Activated T-cell treated with anti-CD3 and anti-CD28 coated beads for 48 hours (primary cell): Measurements from ENCODE around the gene IL1A.

Experiments used
- DNase-seq: peaks from one replicate; pipeline ENCODE4 v3.0.0-alpha.2; 2020; ENCODE audit warnings: low read depth

Gene IL1A

DNA sequence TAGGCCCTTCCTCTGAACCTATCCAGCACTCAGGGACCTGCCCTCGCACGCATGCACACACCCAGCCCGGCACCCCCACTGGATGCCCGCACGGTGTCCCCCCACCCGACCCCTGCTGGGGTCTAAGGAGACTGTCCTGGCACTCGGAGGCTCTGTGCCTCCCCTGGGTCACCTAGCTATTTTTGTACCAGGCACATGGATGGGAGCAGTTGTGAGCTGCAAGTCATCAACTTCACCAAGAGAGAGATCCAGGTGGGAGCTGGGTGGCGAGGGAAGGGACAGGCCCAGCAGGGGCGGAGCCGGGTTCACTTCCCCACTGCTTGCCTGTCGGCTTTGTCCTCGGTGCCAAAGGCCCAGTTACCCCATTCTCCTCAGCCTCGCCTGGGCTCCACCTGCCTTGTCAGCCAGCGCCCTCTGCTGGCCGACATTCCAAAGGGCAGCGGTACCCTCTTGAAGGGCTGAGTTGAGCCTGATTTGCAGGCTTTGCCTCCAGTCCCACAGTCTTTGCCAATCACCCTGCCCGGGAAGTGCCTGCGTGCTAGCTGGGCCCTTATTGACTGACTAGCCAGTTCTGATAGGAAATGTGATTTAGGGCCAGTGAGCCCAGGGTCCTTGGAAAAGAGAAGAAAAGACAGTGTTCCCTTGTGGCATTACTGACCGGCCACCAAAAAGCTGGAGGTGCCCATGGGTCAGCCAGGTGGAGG is 57.7 kb downstream of the IL1A start:
- peak; percentile 85 for DNase-seq

DNA sequence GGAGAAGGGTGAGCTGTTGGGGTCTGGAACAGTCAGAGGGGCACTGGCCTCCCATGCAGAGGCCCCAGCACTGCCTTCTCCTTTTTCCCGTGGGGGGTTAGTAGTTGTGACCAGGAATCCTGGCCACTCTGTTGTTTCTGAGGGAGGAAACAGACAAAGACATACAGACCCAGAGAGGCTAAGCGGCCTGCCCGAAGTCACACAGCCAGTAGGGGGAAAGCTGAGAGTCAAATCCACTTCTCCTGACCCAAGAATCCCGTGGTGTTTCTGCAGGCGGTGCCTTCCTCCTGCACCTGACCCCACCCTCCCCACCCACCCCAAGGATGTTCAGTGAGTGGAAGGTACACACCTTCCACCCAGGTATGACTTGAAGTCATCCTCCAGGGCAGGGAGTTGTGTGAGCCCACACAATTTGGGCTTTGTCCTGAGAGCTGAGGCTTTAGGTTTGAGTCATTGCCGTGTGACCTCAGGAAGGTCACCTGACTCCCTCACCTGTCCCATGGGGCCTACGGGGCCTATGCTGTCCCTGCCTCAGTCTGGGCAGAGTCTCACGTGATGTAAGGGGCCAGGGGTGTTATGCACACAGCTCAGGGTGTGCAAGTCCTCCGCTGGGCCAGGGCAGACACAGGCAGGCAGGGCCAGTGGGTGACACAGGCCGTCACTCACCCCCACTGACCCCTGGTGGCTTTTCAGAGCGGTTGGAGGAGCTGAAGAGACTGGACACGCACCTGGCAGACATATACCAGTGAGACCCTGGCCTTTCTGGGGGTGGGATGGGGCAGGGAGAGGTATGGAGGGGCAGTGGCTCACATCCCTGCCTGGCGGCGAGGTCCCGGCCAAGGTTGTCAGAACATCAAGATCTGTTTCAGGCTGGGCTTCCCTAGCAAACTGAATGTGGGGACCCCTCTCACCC is 58.5 kb downstream of the IL1A start:
- no peak for DNase-seq

DNA sequence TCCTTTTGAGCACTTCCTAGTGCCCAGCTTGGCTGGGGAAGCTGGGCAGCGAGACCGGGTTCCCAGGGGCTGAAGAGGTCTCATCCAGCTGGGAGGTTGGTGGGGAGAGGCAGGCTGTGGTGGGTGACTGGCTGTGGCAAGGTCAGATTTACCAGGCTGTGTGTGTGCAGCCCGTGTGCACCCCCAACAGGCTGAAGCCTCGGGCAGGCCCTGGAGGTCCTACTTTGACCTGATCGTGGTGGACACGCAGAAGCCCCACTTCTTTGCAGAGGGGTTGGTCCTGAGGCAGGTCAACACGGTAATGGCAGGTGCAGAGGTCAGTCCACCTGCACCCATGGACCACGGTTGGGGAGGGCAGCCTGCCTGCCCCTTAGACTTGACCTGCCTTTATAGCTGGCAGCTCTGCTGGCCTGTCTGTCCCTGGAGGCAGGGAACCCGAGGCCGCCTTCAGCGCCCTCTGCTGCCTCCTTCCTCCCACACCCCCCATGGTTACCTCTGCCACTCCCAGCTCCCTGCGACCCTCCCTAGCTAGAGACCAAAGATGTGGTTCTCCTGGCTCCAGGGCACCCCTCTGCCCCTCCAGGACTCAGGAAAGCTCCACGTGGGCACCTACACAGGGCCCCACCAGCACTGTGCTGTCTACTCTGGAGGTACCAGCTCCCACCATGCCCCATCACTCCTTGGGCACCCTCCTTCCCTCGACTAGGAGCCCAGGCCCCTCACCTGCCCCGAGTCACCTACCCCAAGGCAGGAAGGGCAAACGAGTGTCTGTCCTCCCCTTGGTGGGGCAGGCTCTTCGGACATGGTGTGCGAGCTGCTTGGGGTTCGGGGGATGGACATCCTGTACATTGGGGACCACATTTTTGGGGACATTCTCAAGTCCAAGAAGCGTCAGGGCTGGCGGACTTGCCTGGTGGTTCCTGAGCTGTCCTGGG is 59.4 kb downstream of the IL1A start:
- no peak for DNase-seq

- DNase-seq = no peak
Measured at GRCh38 chr2:112723995-112724394, 60.3 kb downstream of the IL1A start.
